Measurements from ENCODE around the gene TYRP1.

- TF ChIP-seq GATA2 (IDR thresholded peaks at IDR 0.05; ENCODE audit: low read depth, low read length) = peak; percentile 98
- TF ChIP-seq GATA3 (IDR thresholded peaks at IDR 0.05; ENCODE audit: low read depth, low read length) = peak; percentile 100
Observed at GRCh38 chr9:12708562-12709298, 15.5 kb downstream of the TYRP1 start.

Data from SH-SY5Y (cell line).